Fibroblast of skin of scalp (primary cell): Measurements from ENCODE around the gene SIKE1.
"Not testable (repeated sequence)": the region's sequence is repeated elsewhere in the genome, so short reads cannot be mapped to it uniquely, and the experiment has no call there.

Experiments
- DNase-seq: peaks from one replicate; pipeline ENCODE4 v3.0.0-alpha.2; 2013

Gene SIKE1

DNA sequence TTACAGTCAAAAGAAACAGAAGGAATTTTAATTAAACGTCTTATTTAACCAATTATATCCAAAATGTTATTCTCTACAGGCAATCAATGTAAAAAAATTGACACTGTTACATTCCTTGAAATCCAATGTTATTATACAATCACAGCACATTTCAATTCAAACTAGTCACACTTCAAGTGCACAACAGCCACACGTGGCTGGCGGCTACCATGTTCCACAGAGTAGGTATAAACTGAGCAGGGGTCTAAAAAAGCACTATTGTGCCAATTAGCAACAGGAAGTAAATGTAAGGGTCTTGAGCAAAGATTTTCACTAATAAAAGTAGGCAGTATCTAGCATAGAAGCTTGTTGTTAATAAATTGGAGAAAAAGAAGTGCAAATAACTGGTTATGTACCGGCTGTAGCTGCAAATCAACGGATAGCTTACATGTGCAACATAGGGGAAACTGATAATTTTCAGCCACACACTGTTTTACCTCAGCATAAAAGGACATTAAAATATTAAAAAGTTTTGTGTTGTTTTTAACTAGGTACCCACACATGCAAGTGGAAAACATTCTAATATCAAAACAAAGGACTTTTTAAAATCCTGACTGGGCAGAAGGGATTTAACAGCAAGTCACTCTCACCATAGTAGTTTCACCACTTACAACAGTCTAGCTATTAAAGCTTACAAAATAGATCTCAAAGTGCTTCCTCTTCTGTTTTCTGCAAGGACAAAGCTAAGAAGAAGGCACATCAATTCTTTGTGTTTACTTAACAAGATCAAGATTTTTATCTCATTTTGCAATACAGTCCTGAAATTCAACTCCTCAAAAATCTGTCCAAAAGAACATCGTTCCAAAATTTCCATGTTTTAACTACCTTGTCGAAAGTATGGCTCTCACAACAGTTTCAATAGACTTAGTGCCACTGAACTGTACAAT is 25.2 kb downstream of the SIKE1 start:
- peak; percentile 15 for DNase-seq

DNA sequence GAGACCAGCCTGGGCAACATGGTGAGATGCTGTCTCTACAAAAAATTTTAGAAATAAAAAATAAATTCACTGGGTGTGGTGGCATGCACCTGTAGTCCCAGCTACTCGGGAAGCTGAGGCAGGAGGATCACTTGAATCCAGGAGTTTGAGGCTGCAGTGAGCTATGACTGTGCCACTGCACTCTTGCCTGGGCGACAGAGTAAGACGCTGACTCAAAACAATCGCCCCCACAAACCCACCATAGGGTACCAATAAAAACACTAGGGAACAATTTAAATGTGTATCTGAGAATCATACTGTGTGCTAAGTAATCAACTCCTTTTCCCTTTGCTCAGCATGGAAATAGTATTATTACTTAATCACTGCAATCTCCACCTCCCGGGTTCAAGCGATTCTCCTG is 26.8 kb downstream of the SIKE1 start:
- DNase-seq = not testable (repeated sequence)

DNA sequence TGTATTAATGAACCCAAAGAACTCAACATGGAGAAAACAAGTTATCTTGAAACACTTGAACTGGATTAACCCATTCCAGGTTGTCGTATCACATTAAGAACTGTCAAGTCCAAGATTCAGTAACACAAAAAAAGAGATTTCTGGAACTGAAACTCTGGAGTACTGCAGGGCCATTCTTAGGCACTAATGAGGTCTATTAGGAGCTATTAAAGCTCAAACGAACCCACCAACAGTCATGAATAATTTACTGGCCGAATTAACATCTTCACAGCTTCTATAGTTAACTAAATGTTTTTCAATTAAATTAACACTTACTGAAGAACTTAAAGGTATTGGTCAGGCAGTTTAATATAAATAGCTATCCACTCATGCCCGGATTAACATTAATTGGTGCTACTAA is 27.3 kb downstream of the SIKE1 start:
- no peak for DNase-seq

DNA sequence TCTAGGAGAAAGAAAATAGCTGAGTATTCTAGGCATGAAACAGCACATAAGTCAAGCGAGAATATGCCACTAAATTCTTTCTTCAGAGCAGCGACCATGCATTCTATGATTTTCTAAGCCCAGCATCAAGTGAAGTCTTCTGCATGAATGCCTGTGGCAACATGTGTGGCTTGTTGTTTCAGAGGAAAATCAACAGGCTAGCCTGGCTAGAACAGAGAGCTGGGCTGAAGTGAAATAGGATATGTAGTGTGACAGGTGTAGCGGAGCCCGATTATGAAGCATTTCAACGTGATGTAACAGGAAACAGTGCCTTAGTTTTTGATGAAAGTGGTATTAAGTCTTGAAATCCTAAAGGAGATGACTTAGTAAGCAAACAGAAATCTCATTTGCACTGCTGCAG is 29.7 kb downstream of the SIKE1 start:
- DNase-seq = no peak

DNA sequence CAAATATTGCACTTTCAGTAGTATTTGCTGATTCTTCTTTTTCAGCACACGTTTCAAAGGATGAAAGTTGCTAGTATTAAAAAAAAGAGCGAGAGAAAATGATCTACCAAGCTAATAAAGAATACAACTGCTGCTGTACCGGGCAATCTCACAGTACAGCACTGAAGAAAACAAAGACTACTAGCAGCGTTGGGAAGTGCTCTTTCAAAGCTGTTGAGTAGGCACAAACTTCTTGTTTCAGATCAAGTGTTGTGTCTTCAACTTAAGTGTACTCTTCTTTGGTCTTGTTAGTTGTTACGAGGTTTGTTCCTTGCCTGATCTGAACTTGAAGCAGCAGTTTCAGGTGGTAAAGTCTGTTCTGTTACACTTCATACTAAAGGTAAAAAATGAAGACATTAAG is 30.6 kb downstream of the SIKE1 start:
- no peak for DNase-seq

DNA sequence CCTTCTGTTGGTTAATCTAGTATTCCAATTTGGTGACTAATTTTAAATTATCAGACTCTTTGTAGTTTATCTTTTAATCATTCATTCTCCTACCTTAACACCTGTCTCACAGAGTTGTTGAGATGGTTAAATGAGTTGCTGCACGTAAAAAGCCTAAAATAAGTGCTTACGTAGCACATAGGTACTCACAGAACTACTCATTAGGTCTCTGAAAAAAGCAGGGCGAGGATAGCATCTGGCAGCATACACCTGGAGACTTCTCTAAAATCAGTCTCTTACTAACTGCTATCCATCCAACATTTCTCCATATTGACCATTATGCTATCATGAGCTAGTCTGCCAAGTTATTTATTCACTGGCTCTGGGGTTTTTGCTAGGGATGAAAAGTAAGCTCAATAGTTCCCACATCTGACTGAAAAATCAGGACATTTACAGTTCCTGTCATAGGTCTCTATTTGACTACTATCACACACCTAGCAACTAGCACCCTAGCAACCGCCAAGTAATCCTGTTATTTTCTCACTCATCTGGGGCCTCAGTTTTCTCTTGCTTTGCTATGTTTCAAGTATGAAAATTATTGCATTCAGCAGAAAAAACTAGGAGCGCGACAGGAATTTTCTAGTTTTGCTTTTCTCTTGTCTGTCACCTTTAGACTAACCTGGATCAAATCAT is 33.9 kb downstream of the SIKE1 start:
- DNase-seq = no peak

DNA sequence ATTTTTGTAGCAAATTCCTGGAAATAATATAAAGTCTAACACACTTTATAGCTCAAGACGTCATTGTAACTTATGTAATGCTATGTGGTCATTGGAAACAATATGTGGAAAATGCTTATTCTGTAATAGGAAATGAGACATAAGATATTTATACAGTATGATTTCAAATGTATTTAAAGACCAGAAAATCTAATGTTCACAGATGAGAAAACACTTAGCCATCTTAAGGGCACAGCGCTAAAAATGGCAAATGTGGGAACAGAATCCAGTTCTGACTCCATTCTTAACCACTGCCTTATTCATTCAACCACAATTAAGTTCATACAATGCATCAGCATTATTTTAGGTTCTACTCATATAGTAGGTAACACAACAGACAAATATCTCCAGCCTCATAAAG is 35.2 kb downstream of the SIKE1 start:
- DNase-seq = peak; percentile 6

DNA sequence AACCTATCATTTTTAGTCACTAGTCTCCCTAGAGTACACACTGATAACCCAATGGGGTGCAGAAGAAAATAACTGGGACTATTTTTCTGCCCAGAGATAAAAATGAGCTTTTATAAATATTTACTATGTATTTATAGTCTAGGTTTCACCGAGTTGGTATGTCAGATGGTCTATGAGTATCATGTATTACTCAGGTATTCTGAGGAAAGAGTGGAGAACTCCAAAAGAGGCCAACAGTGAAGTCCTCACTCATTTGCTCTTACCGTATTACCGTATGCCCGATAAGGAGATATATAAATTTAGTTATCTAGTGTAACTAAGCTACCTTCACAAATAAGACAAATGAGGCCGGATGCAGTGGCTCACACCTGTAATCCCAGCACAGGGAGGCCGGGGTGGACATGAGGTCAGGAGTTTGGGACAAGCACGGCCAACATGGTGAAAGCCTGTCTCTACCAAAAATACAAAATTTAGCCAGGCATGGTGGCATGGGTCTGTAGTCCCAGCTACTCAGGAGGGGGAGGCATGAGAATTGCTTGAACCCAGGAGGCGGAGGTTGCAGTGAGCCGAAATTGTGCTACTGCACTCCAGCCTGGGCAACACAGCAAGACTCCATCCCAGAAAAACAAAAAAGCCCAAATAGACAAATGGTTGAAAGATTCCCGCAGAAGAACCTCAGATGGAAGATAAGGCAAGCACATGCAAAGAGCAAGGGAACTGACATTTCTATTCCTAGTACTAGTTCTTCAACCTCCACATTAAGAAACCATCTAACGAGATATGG is 38.3 kb downstream of the SIKE1 start:
- DNase-seq = no peak

DNA sequence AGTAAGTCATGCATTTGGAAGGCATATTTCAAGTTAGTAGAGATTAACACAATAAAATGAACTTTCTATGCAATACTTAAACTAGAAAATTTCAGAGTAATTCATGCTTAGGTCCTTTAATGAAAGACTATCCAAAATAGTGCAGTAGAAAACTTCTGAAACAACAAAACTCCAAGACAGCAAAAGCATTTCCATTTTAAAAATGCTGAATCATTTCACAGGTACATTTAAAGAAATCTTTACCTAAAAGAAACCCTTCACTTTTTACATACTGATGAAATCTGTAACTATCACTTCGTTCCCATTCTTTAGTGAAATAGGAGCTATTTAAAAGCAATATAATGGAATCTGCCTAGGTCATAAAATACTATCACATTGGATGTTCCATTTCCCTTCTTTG is 40.2 kb downstream of the SIKE1 start:
- DNase-seq = no peak

DNA sequence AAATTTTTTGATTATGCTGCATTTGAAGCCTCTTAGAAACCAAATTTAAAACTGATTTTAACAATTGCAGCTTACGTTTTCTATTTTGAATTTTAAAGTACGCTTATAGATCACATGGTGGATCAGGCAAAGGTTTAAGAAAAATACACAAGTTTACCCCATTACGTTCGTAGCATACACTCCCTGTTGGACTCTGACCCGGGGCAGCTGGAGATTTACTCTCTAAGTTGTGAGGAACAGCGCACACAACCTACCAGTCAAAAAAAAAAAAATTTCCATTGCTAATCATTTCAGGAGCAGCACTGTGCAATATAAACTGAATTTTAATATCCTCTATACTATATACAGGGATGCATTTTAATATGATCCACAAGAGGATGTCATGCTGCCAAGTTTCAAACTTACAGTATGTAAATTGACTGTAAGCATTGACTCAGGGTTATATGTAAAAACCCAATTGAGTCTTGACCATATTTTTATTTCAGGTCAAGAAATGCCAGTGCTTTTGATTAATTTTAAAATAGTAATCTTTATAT is 43.1 kb downstream of the SIKE1 start:
- DNase-seq = no peak

DNA sequence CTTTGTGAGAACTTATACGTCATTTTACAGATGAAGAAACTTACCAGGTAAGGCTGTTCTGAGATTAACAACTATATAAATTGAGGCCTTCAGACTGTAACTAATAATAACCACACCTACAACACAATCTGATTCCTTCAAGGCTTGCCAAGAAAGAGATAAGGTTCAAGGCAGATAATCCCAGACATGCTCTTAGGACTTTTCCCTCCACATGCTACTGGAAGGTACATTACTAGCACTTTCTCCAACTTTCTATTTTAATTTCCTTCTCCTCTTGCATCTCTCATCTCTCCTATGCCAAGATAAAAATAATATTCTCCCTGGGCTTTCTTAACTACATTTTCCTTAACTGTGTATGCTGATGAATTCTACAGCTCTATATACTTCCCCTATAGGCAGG is 45.0 kb downstream of the SIKE1 start:
- DNase-seq = no peak

DNA sequence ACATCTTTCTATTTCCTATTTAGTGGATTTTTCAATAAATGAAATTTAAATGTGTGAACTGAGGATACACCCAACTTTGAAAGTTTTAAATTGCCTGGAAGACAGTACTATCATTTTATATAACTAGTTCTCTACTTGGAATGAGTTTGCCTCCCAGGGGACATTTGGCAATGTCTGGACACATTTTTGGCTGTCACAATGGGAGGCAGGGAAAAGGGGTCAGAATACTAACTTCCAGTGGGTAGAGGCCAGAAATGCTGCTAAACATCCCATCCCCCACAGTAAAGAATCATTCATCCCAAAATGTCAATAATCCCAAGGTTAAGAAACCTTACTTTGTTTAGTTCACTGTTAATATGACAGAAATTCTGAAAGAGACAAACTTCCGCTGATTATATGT is 50.7 kb downstream of the SIKE1 start:
- DNase-seq = no peak

DNA sequence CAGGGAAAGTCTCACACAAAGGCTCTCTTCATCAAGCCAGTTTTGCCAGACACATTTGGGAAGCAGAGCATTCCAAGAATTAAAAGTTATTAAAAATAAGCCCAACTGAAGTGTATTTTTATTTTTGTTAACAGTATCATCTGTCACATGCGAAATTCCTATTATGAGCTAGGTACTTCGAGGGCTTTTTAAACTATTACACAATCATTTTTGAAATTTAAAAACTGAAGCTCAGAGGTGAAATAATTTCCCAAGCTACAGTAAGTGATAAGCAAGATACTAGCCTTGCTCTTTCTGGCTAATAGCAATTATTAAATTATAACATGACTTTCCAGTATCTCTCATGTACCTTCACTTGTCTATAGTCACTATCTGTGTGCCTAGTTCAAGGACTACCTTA is 51.9 kb downstream of the SIKE1 start:
- DNase-seq = no peak

DNA sequence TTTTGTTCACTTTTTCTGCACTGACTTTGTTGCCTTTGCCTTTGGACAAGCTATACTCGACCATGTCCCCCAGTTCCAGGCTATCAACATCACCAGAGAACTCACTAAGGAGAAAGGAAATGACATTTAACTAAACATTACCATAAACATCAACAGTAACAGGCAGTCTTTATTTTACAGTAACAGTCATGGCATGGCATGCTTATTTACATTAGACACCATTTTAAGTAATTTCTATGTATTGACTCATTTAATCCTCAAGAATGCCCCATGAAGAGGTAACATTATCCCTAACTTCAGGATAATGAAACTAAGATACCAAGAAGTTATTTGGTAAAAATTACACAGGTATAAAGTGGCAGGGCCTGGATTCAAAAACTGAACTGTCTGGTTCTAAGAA is 55.3 kb downstream of the SIKE1 start:
- no peak for DNase-seq

DNA sequence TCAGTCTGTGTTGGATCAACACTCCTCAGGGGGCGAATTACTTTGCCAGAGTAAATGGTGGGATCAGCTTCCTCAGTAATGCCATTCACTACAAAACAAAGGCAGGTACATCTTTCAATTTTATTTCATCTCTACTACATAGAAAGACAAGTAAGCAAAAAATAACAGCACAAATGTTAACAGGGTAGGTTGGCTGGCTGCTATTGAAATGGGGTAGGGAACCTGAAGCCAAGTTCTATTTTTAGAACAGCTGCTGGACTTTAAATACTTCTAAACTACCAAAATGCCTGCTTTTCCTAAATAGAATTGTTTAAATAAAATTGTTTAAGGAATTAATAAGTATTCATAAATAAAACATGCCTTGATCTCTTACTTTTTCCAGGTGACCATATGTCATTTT is 56.6 kb downstream of the SIKE1 start:
- DNase-seq = no peak

DNA sequence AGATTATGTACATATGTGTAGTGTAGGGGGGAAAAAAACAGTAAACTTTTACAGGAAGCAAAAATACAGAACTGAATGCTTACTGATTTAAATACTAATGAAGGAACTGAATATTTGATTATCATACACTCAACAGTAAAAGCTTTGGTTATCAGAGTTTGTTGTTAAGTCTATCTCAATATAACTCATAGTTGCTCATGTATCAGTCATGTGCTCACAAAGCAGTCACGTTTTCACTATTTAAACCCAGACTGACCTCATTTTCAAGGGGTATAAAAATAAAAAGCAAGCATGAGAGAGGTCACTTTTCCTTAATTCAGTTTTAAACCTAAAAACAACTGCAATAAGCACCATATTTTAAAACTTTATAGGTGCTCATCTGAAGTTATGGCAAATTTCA is 57.0 kb downstream of the SIKE1 start:
- no peak for DNase-seq

DNA sequence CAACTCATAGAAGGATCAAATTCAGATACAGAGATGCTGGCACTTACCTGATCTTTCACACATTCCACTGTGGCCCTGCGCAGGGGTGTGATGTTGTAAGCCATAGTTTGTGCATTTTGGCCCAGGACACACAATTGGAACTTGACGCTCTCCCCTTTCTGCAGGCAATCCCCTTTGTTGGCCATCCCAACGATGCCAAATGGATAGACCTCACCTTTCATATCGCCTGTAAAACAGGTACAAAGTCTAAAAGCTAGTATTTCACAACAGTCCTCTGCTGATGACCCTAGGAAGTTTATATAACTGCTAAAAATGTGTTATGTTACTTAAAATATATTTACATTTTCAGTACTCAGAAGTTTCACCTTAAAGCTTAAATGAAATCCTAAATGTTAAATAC is 60.0 kb downstream of the SIKE1 start:
- DNase-seq = no peak
